ENCODE measurements around the gene ITGA8. TPM values are rescaled to one million over a fixed set of nuclear protein-coding genes. Genes with fewer than 3 reads are reported as not detected.
"Not testable (repeated sequence)": the region's sequence is repeated elsewhere in the genome, so short reads cannot be mapped to it uniquely, and the experiment has no call there.

Gene ITGA8
- total RNA-seq, 1 donor from 2014 or later, result 15.5 TPM

DNA sequence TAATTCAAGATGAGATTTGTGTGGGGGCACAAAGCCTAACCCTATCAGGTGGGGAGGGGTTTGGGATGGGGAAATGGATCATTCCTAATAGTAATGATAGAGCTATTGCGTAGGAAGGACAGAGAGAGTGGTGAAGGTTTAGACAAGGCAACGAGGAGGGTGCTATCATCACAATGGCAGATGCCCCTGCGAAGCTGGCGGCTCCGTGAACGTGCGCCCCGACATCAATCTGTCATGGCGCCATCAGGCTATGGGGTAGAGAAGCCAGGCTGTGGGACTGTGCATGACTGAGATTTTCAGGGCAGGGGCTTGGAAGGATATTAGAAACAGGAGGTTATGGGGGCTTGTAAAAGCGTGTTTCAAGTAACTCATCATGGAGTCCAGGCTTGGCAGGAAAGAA is 157.6 kb downstream of the ITGA8 start:
- no peaks in the 10 kb centered on the region for H3K9me3 ChIP-seq
- intact Hi-C loops (cut with DNase I), result no loop called here
- no peaks in the 10 kb centered on the region for H3K36me3 ChIP-seq
- H3K4me3 ChIP-seq, result no peak overlapping the region
- no peak for DNase-seq (ENCODE audit: extremely low spot score in 2 of 2)
- TF ChIP-seq POLR2A (IDR thresholded peaks at IDR 0.05) (no peak), POLR2AphosphoS5 (IDR thresholded peaks at IDR 0.05; ENCODE audit: insufficient read depth in 1 of 2, low read depth in 1 of 2) (no peak)
- TF ChIP-seq, protein P1, sequence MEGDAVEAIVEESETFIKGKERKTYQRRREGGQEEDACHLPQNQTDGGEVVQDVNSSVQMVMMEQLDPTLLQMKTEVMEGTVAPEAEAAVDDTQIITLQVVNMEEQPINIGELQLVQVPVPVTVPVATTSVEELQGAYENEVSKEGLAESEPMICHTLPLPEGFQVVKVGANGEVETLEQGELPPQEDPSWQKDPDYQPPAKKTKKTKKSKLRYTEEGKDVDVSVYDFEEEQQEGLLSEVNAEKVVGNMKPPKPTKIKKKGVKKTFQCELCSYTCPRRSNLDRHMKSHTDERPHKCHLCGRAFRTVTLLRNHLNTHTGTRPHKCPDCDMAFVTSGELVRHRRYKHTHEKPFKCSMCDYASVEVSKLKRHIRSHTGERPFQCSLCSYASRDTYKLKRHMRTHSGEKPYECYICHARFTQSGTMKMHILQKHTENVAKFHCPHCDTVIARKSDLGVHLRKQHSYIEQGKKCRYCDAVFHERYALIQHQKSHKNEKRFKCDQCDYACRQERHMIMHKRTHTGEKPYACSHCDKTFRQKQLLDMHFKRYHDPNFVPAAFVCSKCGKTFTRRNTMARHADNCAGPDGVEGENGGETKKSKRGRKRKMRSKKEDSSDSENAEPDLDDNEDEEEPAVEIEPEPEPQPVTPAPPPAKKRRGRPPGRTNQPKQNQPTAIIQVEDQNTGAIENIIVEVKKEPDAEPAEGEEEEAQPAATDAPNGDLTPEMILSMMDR (IDR thresholded peaks at IDR 0.05), result no peak
- H3K27ac ChIP-seq, result no peak overlapping the region
- no peaks in the 10 kb centered on the region for H3K4me1 ChIP-seq
- H3K27me3 ChIP-seq, result no peaks in the 10 kb centered on the region

DNA sequence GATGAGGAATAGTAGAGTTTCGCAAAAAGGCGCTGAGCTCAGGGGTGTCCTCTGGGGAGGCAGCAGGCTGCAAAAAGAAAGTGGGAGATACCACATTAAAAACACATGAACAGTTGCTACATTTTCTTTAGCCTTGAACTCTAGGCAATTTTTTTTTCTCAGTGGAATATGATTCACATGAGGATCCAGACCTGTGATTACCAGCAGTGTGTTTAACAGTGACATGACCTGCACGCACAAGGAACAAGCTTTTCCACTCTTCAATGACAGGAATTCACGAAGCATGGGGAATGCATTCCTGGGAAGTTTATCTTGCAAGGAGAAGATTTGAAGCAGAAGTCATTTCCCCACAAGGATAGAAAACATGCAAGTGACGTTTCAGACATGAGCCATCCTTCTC is 161.6 kb downstream of the ITGA8 start:
- DNase-seq (ENCODE audit: extremely low spot score in 2 of 2), result no peak
- no peaks in the 10 kb centered on the region for H3K4me1 ChIP-seq
- H3K27ac ChIP-seq, result no peak overlapping the region
- no peak overlapping the region for H3K4me3 ChIP-seq
- TF ChIP-seq POLR2A (IDR thresholded peaks at IDR 0.05), result no peak
- TF ChIP-seq, protein P1 (IDR thresholded peaks at IDR 0.05), result no peak
- no peak for TF ChIP-seq POLR2AphosphoS5 (IDR thresholded peaks at IDR 0.05; ENCODE audit: insufficient read depth in 1 of 2, low read depth in 1 of 2)
- intact Hi-C loops (cut with DNase I), result no loop called here
- H3K9me3 ChIP-seq, result no peaks in the 10 kb centered on the region
- no peaks in the 10 kb centered on the region for H3K27me3 ChIP-seq
- H3K36me3 ChIP-seq, result no peaks in the 10 kb centered on the region

DNA sequence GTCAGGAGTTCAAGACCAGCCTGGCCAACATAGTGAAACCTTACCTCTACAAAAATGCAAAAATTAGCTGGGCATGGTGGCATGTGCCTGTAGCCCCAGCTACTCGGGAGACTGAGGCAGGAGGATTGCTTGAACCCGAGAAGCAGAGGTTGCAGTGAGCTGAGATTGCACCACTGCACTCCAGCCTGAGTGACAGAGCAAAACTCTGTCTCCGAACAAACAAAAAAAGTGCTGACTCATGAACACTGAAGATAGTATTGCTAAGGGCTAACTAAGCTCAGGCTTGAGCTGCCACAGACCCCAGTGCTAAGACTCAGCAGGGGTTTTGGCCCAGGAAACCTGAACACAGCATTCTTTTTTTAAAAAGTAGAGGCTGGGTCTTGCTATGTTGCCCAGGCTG is 162.6 kb downstream of the ITGA8 start:
- H3K27ac ChIP-seq; intact Hi-C loops (cut with DNase I): not testable (repeated sequence)

DNA sequence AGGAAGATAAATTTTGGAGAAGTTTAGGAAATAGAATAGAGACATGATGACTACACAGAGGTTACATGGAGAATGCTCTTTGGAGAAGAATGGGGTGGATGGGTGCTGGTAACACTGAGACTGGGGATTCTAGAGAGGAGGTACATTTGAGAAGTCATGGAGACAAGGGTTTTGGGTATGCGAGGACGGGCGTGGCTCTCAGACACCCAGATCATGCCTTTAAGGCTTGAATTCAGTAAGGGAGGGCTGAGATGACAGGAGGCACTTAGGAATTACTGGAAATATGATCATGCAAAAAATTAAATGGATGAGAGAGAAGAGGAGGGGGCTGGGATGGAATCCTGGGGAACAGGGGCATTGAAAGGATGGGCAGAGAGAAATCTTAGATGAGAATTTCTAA is 168.8 kb downstream of the ITGA8 start:
- Histone ChIP-seq H3K4me1 (no peaks in the 10 kb centered on the region), H3K27me3 (no peaks in the 10 kb centered on the region), H3K4me3 (no peak overlapping the region), H3K36me3 (no peaks in the 10 kb centered on the region), H3K9me3 (no peaks in the 10 kb centered on the region), H3K27ac (no peak overlapping the region)
- intact Hi-C loops (cut with DNase I), result no loop called here
- DNase-seq (ENCODE audit: extremely low spot score in 2 of 2), result no peak
- no peak for TF ChIP-seq POLR2A (IDR thresholded peaks at IDR 0.05)
- TF ChIP-seq, protein P1 (IDR thresholded peaks at IDR 0.05), result no peak
- TF ChIP-seq POLR2AphosphoS5 (IDR thresholded peaks at IDR 0.05; ENCODE audit: insufficient read depth in 1 of 2, low read depth in 1 of 2), result no peak

More for the DNA sequence above, 162.6 kb downstream of the ITGA8 start:
- not testable (repeated sequence) for H3K9me3 ChIP-seq; H3K27me3 ChIP-seq; H3K36me3 ChIP-seq; DNase-seq (ENCODE audit: extremely low spot score in 2 of 2); H3K4me1 ChIP-seq; H3K4me3 ChIP-seq

DNA sequence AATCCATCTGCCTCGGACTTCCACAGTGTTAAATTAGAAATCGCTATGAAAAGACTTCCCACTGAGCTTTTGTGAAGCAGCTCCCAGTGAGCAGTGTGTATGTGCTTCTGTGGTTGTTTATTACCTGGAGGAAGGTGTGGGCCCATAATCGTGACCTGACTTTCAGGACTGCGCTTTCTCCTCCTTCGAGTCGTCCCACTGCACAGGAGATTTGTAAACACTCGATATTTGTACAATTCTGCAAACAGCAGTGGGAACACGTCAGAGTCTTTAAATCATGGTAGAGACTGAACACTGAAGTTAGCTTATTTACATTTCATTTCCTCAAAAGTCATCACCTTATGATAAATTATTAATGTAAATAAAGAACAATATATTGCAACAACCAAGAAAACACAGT is 171.4 kb downstream of the ITGA8 start:
- intact Hi-C loops (cut with DNase I), result no loop called here

More for the DNA sequence above, 171.4 kb downstream of the ITGA8 start:
- Histone ChIP-seq H3K4me1 (no peaks in the 10 kb centered on the region), H3K27me3 (no peaks in the 10 kb centered on the region), H3K36me3 (no peaks in the 10 kb centered on the region), H3K27ac (no peak overlapping the region), H3K4me3 (no peak overlapping the region), H3K9me3 (no peaks in the 10 kb centered on the region)
- DNase-seq (ENCODE audit: extremely low spot score in 2 of 2), result no peak
- TF ChIP-seq, protein P1 (IDR thresholded peaks at IDR 0.05), result no peak
- TF ChIP-seq POLR2A (IDR thresholded peaks at IDR 0.05), result no peak
- TF ChIP-seq POLR2AphosphoS5 (IDR thresholded peaks at IDR 0.05; ENCODE audit: insufficient read depth in 1 of 2, low read depth in 1 of 2), result no peak
